Esophagus (tissue), 2 donors: ENCODE results near the gene MCUB. TPM values are rescaled to one million over a fixed set of nuclear protein-coding genes. Genes with fewer than 3 reads are reported as not detected.

Experiments used
- H3K27ac ChIP-seq, 2 donors: one replicate each; pipeline ENCODE4 v1.5.1; 2013; ENCODE audit warnings: low read depth in 2 of 2, mild to moderate bottlenecking in 2 of 2, inconsistent platforms in 1 of 2, low read length in 1 of 2, moderate library complexity in 1 of 2
- H3K27me3 ChIP-seq, 2 donors: one replicate each; pipeline ENCODE4 v1.6.1; 2013; ENCODE audit warnings: low read length in 2 of 2, control low read depth in 1 of 2, mild to moderate bottlenecking in 1 of 2; ENCODE audit not compliant: insufficient read depth in 2 of 2, control insufficient read depth in 1 of 2
- H3K36me3 ChIP-seq, 2 donors: one replicate each; pipeline ENCODE4 v1.6.1; 2013; ENCODE audit warnings: low read length in 1 of 2; ENCODE audit not compliant: control insufficient read depth in 2 of 2, insufficient read depth in 2 of 2
- H3K4me1 ChIP-seq, 2 donors: one replicate each; pipeline ENCODE4 v1.6.1; 2013; ENCODE audit warnings: low read length in 1 of 2; ENCODE audit not compliant: control insufficient read depth in 2 of 2, insufficient read depth in 2 of 2
- H3K4me3 ChIP-seq, 2 donors: one replicate each; pipeline ENCODE4 v1.5.1; 2013; ENCODE audit warnings: low read length in 2 of 2, mild to moderate bottlenecking in 2 of 2, low read depth in 1 of 2, moderate library complexity in 1 of 2
- H3K9me3 ChIP-seq, 2 donors: one replicate each; pipeline ENCODE4 v1.6.1; 2013; ENCODE audit warnings: mild to moderate bottlenecking in 2 of 2, low read depth in 1 of 2, low read length in 1 of 2, moderate library complexity in 1 of 2; ENCODE audit not compliant: control insufficient read depth in 2 of 2, insufficient read depth in 1 of 2
- WGBS, 2 donors: extraction: QIAGEN DNeasy Blood & Tissue Kit; methylation state at CpG; one replicate each; pipeline ENCODE4 v1.1.7; 2013; 5-methylcytosine and 5-hydroxymethylcytosine counted together
- polyA plus RNA-seq, 2 donors: library from polyadenylated mRNA; stranded (reverse); fragments of 200-250 nt; gene quantifications; one replicate each; pipeline ENCODE4 v1.2.3, GENCODE V29; 2013
- donor health status: healthy with polysubstance abuse.
- donor health status: Bipolar disorder and iron deficiency.

MCUB gene
- polyA plus RNA-seq, 2 donors = 4.3 to 9.4 TPM

- Histone ChIP-seq H3K36me3 (peaks cover 0 to 4% of the 10 kb centered on the region in 2 donors), H3K9me3 (no peaks in the 10 kb centered on the region), H3K4me3 (no peak overlapping the region), H3K4me1 (no peaks in the 10 kb centered on the region), H3K27me3 (no peaks in the 10 kb centered on the region), H3K27ac (no peak overlapping the region)
Observed at GRCh38 chr4:109684727-109685126, 124.7 kb downstream of the MCUB start.

- Histone ChIP-seq H3K4me1 (no peaks in the 10 kb centered on the region), H3K9me3 (no peaks in the 10 kb centered on the region), H3K27ac (no peak overlapping the region), H3K27me3 (no peaks in the 10 kb centered on the region), H3K4me3 (no peak overlapping the region), H3K36me3 (peaks cover 0 to 5% of the 10 kb centered on the region in 2 donors)
- WGBS, 2 donors = 75 to 85% methylated on average over 6 of the region's 6 CpGs
Observed at GRCh38 chr4:109690690-109691410, 130.8 kb downstream of the MCUB start.

- Histone ChIP-seq H3K27ac (no peak overlapping the region), H3K4me3 (no peak overlapping the region), H3K9me3 (no peaks in the 10 kb centered on the region), H3K36me3 (peaks cover 0 to 5% of the 10 kb centered on the region in 2 donors), H3K27me3 (no peaks in the 10 kb centered on the region), H3K4me1 (no peaks in the 10 kb centered on the region)
- 89 to 92% methylated on average over 1 of the region's 1 CpG for WGBS, 2 donors
Observed at GRCh38 chr4:109691411-109691920, 131.4 kb downstream of the MCUB start.

GRCh38 chr4:109698656-109699055 is 138.6 kb downstream of the MCUB start:
- no peaks in the 10 kb centered on the region for H3K9me3 ChIP-seq
- H3K27ac ChIP-seq = no peak overlapping the region
- no peaks in the 10 kb centered on the region for H3K27me3 ChIP-seq
- H3K4me3 ChIP-seq = no peak overlapping the region
- H3K36me3 ChIP-seq = no peaks in the 10 kb centered on the region
- WGBS, 2 donors = 94 to 98% methylated on average over 1 of the region's 1 CpG
- peaks cover 0 to 2% of the 10 kb centered on the region in 2 donors for H3K4me1 ChIP-seq

- WGBS, 2 donors = 71 to 88% methylated on average over 8 of the region's 8 CpGs
- Histone ChIP-seq H3K4me3 (no peak overlapping the region), H3K27me3 (no peaks in the 10 kb centered on the region), H3K9me3 (no peaks in the 10 kb centered on the region), H3K4me1 (peaks cover 0 to 2% of the 10 kb centered on the region in 2 donors), H3K27ac (no peak overlapping the region), H3K36me3 (no peaks in the 10 kb centered on the region)
Observed at GRCh38 chr4:109699553-109700225, 139.6 kb downstream of the MCUB start.

GRCh38 chr4:109701566-109702410 is 141.7 kb downstream of the MCUB start:
- no peaks in the 10 kb centered on the region for H3K36me3 ChIP-seq
- H3K4me3 ChIP-seq = peak overlapping the region; percentile 67 to 94
- WGBS, 2 donors = 41 to 52% methylated on average over 21 of the region's 21 CpGs
- H3K27me3 ChIP-seq = no peaks in the 10 kb centered on the region
- no peaks in the 10 kb centered on the region for H3K9me3 ChIP-seq
- H3K4me1 ChIP-seq = peaks cover 0 to 2% of the 10 kb centered on the region in 2 donors
- peak overlapping the region in 1 of 2 donors; percentile 97 for H3K27ac ChIP-seq

- Histone ChIP-seq H3K27me3 (no peaks in the 10 kb centered on the region), H3K9me3 (no peaks in the 10 kb centered on the region), H3K36me3 (no peaks in the 10 kb centered on the region), H3K4me3 (peak within 1 kb of the TSS; percentile 67 to 94), H3K27ac (peak within 1 kb of the TSS; percentile 88 to 97), H3K4me1 (peaks cover 0 to 2% of the 10 kb centered on the region in 2 donors)
- 0 to 1% methylated on average over 69 to 72 of the region's 72 CpGs for WGBS, 2 donors
Observed at GRCh38 chr4:109702950-109703663, 143.1 kb downstream of the MCUB start, which contains the start of gene CASP6. Gene CASP6 (minus strand): TSS chr4:109703445. CDS start chr4:109703395, 50 bp downstream.

GRCh38 chr4:109703664-109704361 is 143.8 kb downstream of the MCUB start:
- Histone ChIP-seq H3K4me1 (peaks cover 0 to 2% of the 10 kb centered on the region in 2 donors), H3K27me3 (no peaks in the 10 kb centered on the region), H3K9me3 (no peaks in the 10 kb centered on the region), H3K27ac (peak overlapping the region; percentile 88 to 97), H3K4me3 (peak overlapping the region; percentile 67 to 94), H3K36me3 (no peaks in the 10 kb centered on the region)
- WGBS, 2 donors = 7% methylated on average over 11 of the region's 11 CpGs
